Caco-2 (cell line): ENCODE measurements around the gene DIRAS1. TPM values are rescaled to one million over a fixed set of nuclear protein-coding genes. Genes with fewer than 3 reads are reported as not detected.

ENCODE experiments used
- Bru-seq: library from RNA; stranded (reverse); fragments of 400-500 nt; gene quantifications from one replicate; lab custom pipeline; 2021; lab: Mats Ljungman, UMichigan
- BruChase-seq, 2 experiments: library from RNA; stranded (reverse); fragments of 400-500 nt; gene quantifications; one replicate each; lab custom pipeline; 2021; lab: Mats Ljungman, UMichigan
- BruUV-seq: library from RNA; stranded (reverse); fragments of 400-500 nt; replicated peaks from 2 replicates; lab custom pipeline; 2021; lab: Mats Ljungman, UMichigan
- CTCF ChIA-PET: fragments of 300-600 bp; sonication (Branson Sonifier 250); formaldehyde crosslinking; loops from one replicate; lab custom pipeline; 2022; ENCODE audit warnings: antibody characterized with exemption; lab: Charles Lee
- POLR2A ChIA-PET: fragments of 300-600 bp; sonication (Branson Sonifier 250); formaldehyde crosslinking; loops from one replicate; lab custom pipeline; 2022; ENCODE audit warnings: antibody characterized with exemption; lab: Charles Lee
- DNase-seq, 2 experiments: peaks; one replicate each; pipeline versions ENCODE4 v3.0.0 to v3.0.0-alpha.2; 2020 to 2022
- H3K27me3 ChIP-seq: replicated peaks from 2 replicates; pipeline ENCODE4 v1.6.0; 2011; ENCODE audit warnings: low read length; ENCODE audit not compliant: control insufficient read depth, insufficient read depth
- H3K36me3 ChIP-seq: 2 replicates; pipeline ENCODE4 v1.5.1; 2011; ENCODE audit warnings: low read length; ENCODE audit not compliant: control insufficient read depth, insufficient read depth
- H3K4me1 ChIP-seq: fragments of 250-450 bp; sonication (Bioruptor Pico); 2 replicates; pipeline ENCODE4 v1.5.1; 2020; ENCODE audit warnings: mild to moderate bottlenecking
- H3K4me3 ChIP-seq: 2 replicates; pipeline ENCODE4 v1.5.1; 2011; ENCODE audit warnings: low read depth, mild to moderate bottlenecking, control low read depth, low read length
- H3K9me3 ChIP-seq: fragments of 250-450 bp; sonication (Bioruptor Pico); 2 replicates; pipeline ENCODE4 v1.5.1; 2020; ENCODE audit warnings: mild to moderate bottlenecking, moderate library complexity
- H3K27ac Mint-ChIP-seq: one replicate; pipeline ENCODE4 v1.8.0; 2022; ENCODE audit warnings: mixed read lengths; ENCODE audit not compliant: unreplicated experiment
- H3K27me3 Mint-ChIP-seq: one replicate; pipeline ENCODE4 v1.8.0; 2022; ENCODE audit warnings: mixed read lengths; ENCODE audit not compliant: insufficient read depth, unreplicated experiment
- H3K36me3 Mint-ChIP-seq: one replicate; pipeline ENCODE4 v1.8.0; 2022; ENCODE audit warnings: mild to moderate bottlenecking, mixed read lengths; ENCODE audit not compliant: insufficient read depth, unreplicated experiment
- H3K4me1 Mint-ChIP-seq: one replicate; pipeline ENCODE4 v1.8.0; 2022; ENCODE audit warnings: low read depth, mixed read lengths; ENCODE audit not compliant: unreplicated experiment
- H3K4me3 Mint-ChIP-seq: one replicate; pipeline ENCODE4 v1.8.0; 2022; ENCODE audit warnings: mild to moderate bottlenecking, moderate library complexity, mixed read lengths; ENCODE audit not compliant: unreplicated experiment
- H3K9me3 Mint-ChIP-seq: one replicate; pipeline ENCODE4 v1.8.0; 2022; ENCODE audit warnings: mixed read lengths; ENCODE audit not compliant: unreplicated experiment
- CTCF ChIP-seq, 2 experiments: fragments of 200-600 bp in 1 of 2; IDR thresholded peaks; 1 replicate in 1 of 2; 2 replicates in 1 of 2; pipeline versions ENCODE4 v1.5.1 to v1.8.0; 2011 to 2022; ENCODE audit warnings: antibody characterized with exemption in 1 of 2, control low read depth in 1 of 2, inconsistent platforms in 1 of 2, low read depth in 1 of 2, low read length in 1 of 2, mild to moderate bottlenecking in 1 of 2, moderate library complexity in 1 of 2; ENCODE audit not compliant: insufficient read depth in 1 of 2, severe bottlenecking in 1 of 2, unreplicated experiment in 1 of 2
- intact Hi-C: fragments of 100-400 bp; cut with micrococcal nuclease; formaldehyde crosslinking; loops from one replicate; pipeline ENCODE4 v1.10.0; 2022; ENCODE audit not compliant: unreplicated experiment
- long read RNA-seq: library from polyadenylated mRNA; stranded (forward); transcript quantifications from one replicate; pipeline ENCODE4 v2.0.0, GENCODE V29; 2022
- total RNA-seq: library from RNA; stranded (reverse); gene quantifications from 2 replicates; pipeline ENCODE4 v1.2.3, GENCODE V29; 2022

The DIRAS1 gene
- total RNA-seq (2.3 TPM in 2 replicates), Bru-seq, nascent RNA (percentile 24 among the genes with signal in this experiment), BruChase-seq, experiment 1, labeled RNA remaining after a 2-hour chase (percentile 48 among the genes with signal in this experiment), BruChase-seq, experiment 2, labeled RNA remaining after a 6-hour chase (percentile 50 among the genes with signal in this experiment)
- long read RNA-seq, partial matches to known transcripts = 0 of 2 reads
- long read RNA-seq, other reads (novel, unspliced or antisense) = 0 of 2 reads

GRCh38 chr19:2720777-2721569 lies at the start of gene DIRAS1:
DIRAS1 (minus strand) TSS chr19:2721372; CDS start chr19:2717806, 3,566 bp downstream.
- Histone ChIP-seq H3K4me3 (peak within 1 kb of the TSS; percentile 40), H3K9me3 (no peaks in the 10 kb centered on the region), H3K27me3 (no peaks in the 10 kb centered on the region), H3K4me1 (no peaks in the 10 kb centered on the region), H3K36me3 (no peaks in the 10 kb centered on the region)
- intact Hi-C loops = no loop called here
- Mint-ChIP-seq H3K27ac (no peak within 1 kb of the TSS), H3K4me1 (no peaks in the 10 kb centered on the region), H3K36me3 (no peaks in the 10 kb centered on the region), H3K27me3 (peaks cover 10% of the 10 kb centered on the region), H3K4me3 (peak within 1 kb of the TSS; percentile 58), H3K9me3 (no peaks in the 10 kb centered on the region)
- no TSS peak for BruUV-seq
- ChIA-PET CTCF (no interaction called here), POLR2A (no interaction called here)
- TF ChIP-seq CTCF (IDR thresholded peaks at IDR 0.05; ENCODE audit: insufficient read depth in 1 of 2, low read depth in 1 of 2, low read length in 1 of 2, severe bottlenecking in 1 of 2, unreplicated experiment in 1 of 2) = no peak
- no peak for DNase-seq

- DNase-seq = no peak
- Mint-ChIP-seq H3K36me3 (peaks cover 36% of the 10 kb centered on the region), H3K9me3 (no peaks in the 10 kb centered on the region), H3K27me3 (no peaks in the 10 kb centered on the region), H3K4me3 (no peak overlapping the region), H3K4me1 (no peaks in the 10 kb centered on the region), H3K27ac (no peak overlapping the region)
- ChIA-PET POLR2A (no interaction called here), CTCF (no interaction called here)
- intact Hi-C loops = no loop called here
- no TSS peak for BruUV-seq
- no peaks in the 10 kb centered on the region for H3K36me3 ChIP-seq
- no peak for TF ChIP-seq CTCF (IDR thresholded peaks at IDR 0.05; ENCODE audit: insufficient read depth in 1 of 2, low read depth in 1 of 2, low read length in 1 of 2, severe bottlenecking in 1 of 2, unreplicated experiment in 1 of 2)
- H3K27me3 ChIP-seq = no peaks in the 10 kb centered on the region
- no peaks in the 10 kb centered on the region for H3K9me3 ChIP-seq
- H3K4me1 ChIP-seq = no peaks in the 10 kb centered on the region
- no peak overlapping the region for H3K4me3 ChIP-seq
Observed at GRCh38 chr19:2770055-2771013, 49.2 kb upstream of the DIRAS1 start.

- Histone ChIP-seq H3K9me3 (no peaks in the 10 kb centered on the region), H3K4me1 (no peaks in the 10 kb centered on the region), H3K36me3 (no peaks in the 10 kb centered on the region), H3K27me3 (no peaks in the 10 kb centered on the region), H3K4me3 (no peak overlapping the region)
- ChIA-PET CTCF (interaction anchor here (0.5 to 1.3 kb wide), 2 partner anchors 62 to 121 kb away, joined by 3 to 4 read pairs; no protein-coding TSS in a partner anchor), POLR2A (no interaction called here)
- Mint-ChIP-seq H3K36me3 (peaks cover 43% of the 10 kb centered on the region), H3K4me1 (no peaks in the 10 kb centered on the region), H3K27me3 (no peaks in the 10 kb centered on the region), H3K4me3 (no peak overlapping the region), H3K9me3 (no peaks in the 10 kb centered on the region), H3K27ac (no peak overlapping the region)
- BruUV-seq = no TSS peak
- DNase-seq = no peak
- no peak for TF ChIP-seq CTCF (IDR thresholded peaks at IDR 0.05; ENCODE audit: insufficient read depth in 1 of 2, low read depth in 1 of 2, low read length in 1 of 2, severe bottlenecking in 1 of 2, unreplicated experiment in 1 of 2)
- intact Hi-C loops = no loop called here
Observed at GRCh38 chr19:2769218-2769617, 48.0 kb upstream of the DIRAS1 start.
